Fibroblast of lung (primary cell): ENCODE data around the gene DHRS12.

Experiments used
- CTCF ChIP-seq, 2 donors: IDR thresholded peaks in 1 of 2; conservative IDR thresholded peaks in 1 of 2; 1 replicate in 1 of 2; 2 replicates in 1 of 2; pipeline ENCODE4 v1.5.1; 2011 to 2012; ENCODE audit warnings: low read length in 2 of 2, control low read depth in 1 of 2, inconsistent platforms in 1 of 2, low read depth in 1 of 2, mild to moderate bottlenecking in 1 of 2
- EZH2 ChIP-seq: IDR thresholded peaks from 2 replicates; pipeline ENCODE4 v1.5.1; 2012; ENCODE audit warnings: low read length, control low read depth, mild to moderate bottlenecking; ENCODE audit errors: missing control alignments

GRCh38 chr13:51844862-51845573 is 41.1 kb upstream of the DHRS12 start, which contains the start of gene TMEM272:
- TF ChIP-seq CTCF (conservative IDR thresholded peaks at IDR 0.05 in 1 of 2, IDR thresholded peaks at IDR 0.05 in 1 of 2; ENCODE audit: low read depth in 1 of 2, low read length in 2 of 2) = peak; percentile 71 to 86
- TF ChIP-seq EZH2 = no peak
